Pancreas (tissue), 10 donors: Measurements from ENCODE around the gene PPY. TPM values are rescaled to one million over a fixed set of nuclear protein-coding genes. Genes with fewer than 3 reads are reported as not detected.
"Not testable (repeated sequence)": the region's sequence is repeated elsewhere in the genome, so short reads cannot be mapped to it uniquely, and the experiment has no call there.

ENCODE experiments used
- ATAC-seq, 4 donors: fragments of 200-7000 bp; cut with Tn5 transposase; one replicate each; pipeline versions ENCODE4 v1.8.0 to v1.9.1; 2020; ENCODE audit warnings: mild to moderate bottlenecking in 4 of 4, moderate library complexity in 4 of 4
- DNase-seq, 6 donors: peaks; one replicate each; pipeline ENCODE4 v3.0.0-alpha.2; 2020
- FAIRE-seq: peaks from 2 replicates; lab custom pipeline; 2012; peaks lifted over from hg19 to GRCh38; lab: Jason Lieb, UNC
- H3K27ac ChIP-seq, 4 donors: fragments of 200-600 bp; sonication (generic); 1 replicate in 3 of 4; 2 replicates in 1 of 4; pipeline versions ENCODE4 v1.5.0 to v1.8.0; 2020
- H3K27me3 ChIP-seq, 4 donors: fragments of 200-600 bp; one replicate each; pipeline ENCODE4 v1.8.0; 2021
- H3K36me3 ChIP-seq, 3 donors: fragments of 200-600 bp; sonication (generic) in 1 of 3; one replicate each; pipeline versions ENCODE4 v1.5.0 to v1.8.0; 2020 to 2021
- H3K4me1 ChIP-seq, 3 donors: fragments of 200-600 bp; one replicate each; pipeline ENCODE4 v1.8.0; 2021
- H3K4me3 ChIP-seq, 4 donors: fragments of 200-600 bp; sonication (generic) in 2 of 4; one replicate each; pipeline versions ENCODE4 v1.5.0 to v1.8.0; 2020 to 2021
- H3K9me3 ChIP-seq, 4 donors: fragments of 200-600 bp; one replicate each; pipeline ENCODE4 v1.8.0; 2021
- WGBS, 2 donors: extraction: QIAGEN DNeasy Blood & Tissue Kit; methylation state at CpG; one replicate each; pipeline ENCODE4 v1.1.7; 2013; 5-methylcytosine and 5-hydroxymethylcytosine counted together
- intact Hi-C, 3 donors: fragments of 100-400 bp; cut with DNase I; formaldehyde crosslinking; loops; one replicate each; pipeline versions ENCODE4 v1.11.1 to v1.14.2; 2022
- polyA plus RNA-seq, 2 donors: library from polyadenylated mRNA; stranded (reverse); fragments of 200-250 nt; gene quantifications; one replicate each; pipeline ENCODE4 v1.2.3, GENCODE V29; 2013
- total RNA-seq, 6 donors: library from RNA; stranded (reverse); fragmentation: NEBNext Ultra II Directional in 4 of 6; extraction: Animal tissue kit (Norgen Biotek cat#: 25700) in 4 of 6; gene quantifications; one replicate each; pipeline versions ENCODE4 v1.2.1 to v1.2.4, GENCODE V29; 2021 to 2023
- TF ChIP-seq, protein P1 (sequence below), 4 donors: fragments of 200-600 bp; sonication (generic) in 3 of 4; IDR thresholded peaks; one replicate each; pipeline versions ENCODE4 v1.5.0 to v1.8.0; 2021; ENCODE audit warnings: antibody characterized with exemption in 4 of 4
- donor health status: healthy with polysubstance abuse.
- donor health status: DM: no; HTN: no; CAD: no; lungs with moderate emphysema.
- donor health status: DM: no; HTN: no; CAD: no.
- donor health status: control.
- donor health status: control.
- donor health status: Bipolar disorder and iron deficiency.
- donor health status: DM: yes; HTN: yes; CAD: no.
- donor health status: DM: no; HTN: no; CAD: no.
- donor health status: DM: no; HTN: no; CAD: no.
- donor health status: DM: yes; HTN: yes; CAD: no.

The PPY gene
- total and polyA plus RNA-seq, 8 donors, result 7.2 to 392 (median 35.7) TPM

DNA sequence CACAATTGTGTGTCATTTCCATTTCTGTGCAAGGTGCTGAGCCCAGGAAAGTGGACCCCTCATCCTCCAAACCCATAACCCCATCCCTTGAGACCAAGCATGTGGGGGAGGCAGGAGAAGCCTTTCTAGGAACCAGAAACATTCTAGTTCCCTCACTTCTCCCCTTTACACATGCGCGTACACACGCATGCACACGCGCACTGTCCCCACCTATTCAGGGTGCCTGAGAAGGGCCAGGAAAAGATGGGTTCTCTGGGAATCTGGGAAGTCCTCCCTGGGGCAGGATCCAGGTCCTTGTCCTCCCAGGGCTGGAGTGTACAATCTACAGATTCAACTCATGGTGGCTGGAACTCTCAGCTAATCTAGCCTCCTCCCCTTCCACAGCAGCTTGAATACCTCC is 2.4 kb downstream of the PPY start:
- intact Hi-C loops, result loop anchor here in 2 of 3 donors (5.0 to 10.0 kb wide), 3 partner anchors 52 to 225 kb away; no protein-coding TSS in a partner anchor
- ATAC-seq (no peak), FAIRE-seq (no peak)

DNA sequence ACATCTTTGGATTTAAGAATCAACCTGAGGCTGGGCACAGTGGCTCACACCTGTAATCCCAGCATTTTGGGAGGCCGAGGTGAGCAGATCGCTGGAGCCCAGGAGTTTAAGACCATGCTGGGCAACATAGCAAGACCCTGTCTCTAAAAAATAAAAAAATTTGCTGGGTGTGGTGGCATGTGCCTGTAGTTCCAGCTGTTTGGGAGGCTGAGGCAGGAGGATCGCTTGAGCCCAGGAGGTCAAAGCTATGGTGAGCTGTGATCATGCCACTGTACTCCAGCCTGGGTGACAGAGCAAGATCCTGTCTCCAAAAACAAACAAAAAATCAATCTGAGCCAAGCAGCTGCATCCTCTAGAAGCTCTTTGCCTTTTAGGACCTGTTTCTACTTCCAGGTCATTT is 2.8 kb downstream of the PPY start:
- DNase-seq, H3K36me3 ChIP-seq, ATAC-seq, H3K4me3 ChIP-seq, H3K9me3 ChIP-seq, H3K27me3 ChIP-seq, FAIRE-seq, H3K27ac ChIP-seq, intact Hi-C loops, H3K4me1 ChIP-seq: not testable (repeated sequence)
- WGBS, 2 donors, result 94% methylated on average over 3 of the region's 3 CpGs

More for the DNA sequence above, 2.4 kb downstream of the PPY start:
- no peak overlapping the region for H3K27ac ChIP-seq
- no peaks in the 10 kb centered on the region for H3K9me3 ChIP-seq
- DNase-seq, result no peak
- no peaks in the 10 kb centered on the region for H3K4me1 ChIP-seq
- H3K27me3 ChIP-seq, result no peaks in the 10 kb centered on the region
- 89 to 95% methylated on average over 5 of the region's 5 CpGs for WGBS, 2 donors
- TF ChIP-seq, protein P1, sequence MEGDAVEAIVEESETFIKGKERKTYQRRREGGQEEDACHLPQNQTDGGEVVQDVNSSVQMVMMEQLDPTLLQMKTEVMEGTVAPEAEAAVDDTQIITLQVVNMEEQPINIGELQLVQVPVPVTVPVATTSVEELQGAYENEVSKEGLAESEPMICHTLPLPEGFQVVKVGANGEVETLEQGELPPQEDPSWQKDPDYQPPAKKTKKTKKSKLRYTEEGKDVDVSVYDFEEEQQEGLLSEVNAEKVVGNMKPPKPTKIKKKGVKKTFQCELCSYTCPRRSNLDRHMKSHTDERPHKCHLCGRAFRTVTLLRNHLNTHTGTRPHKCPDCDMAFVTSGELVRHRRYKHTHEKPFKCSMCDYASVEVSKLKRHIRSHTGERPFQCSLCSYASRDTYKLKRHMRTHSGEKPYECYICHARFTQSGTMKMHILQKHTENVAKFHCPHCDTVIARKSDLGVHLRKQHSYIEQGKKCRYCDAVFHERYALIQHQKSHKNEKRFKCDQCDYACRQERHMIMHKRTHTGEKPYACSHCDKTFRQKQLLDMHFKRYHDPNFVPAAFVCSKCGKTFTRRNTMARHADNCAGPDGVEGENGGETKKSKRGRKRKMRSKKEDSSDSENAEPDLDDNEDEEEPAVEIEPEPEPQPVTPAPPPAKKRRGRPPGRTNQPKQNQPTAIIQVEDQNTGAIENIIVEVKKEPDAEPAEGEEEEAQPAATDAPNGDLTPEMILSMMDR (IDR thresholded peaks at IDR 0.05), result no peak
- no peak overlapping the region for H3K4me3 ChIP-seq
- H3K36me3 ChIP-seq, result no peaks in the 10 kb centered on the region

DNA sequence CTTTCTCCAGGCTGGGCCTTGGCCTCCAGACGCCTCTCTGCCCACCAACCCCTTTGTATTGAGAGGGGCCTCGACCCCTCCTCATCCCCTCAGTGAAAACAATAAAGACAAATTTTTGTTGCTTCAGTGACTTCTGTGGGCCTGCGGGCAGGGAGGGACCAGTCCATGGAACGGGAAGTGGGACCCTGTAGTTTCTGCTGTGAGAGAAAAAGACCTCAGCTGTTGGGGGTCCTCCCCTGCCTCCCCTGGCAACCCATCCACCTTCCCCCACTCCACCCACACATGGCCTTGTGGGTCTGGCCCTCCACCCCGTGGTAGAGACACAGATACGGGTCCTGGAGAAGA is 3.5 kb downstream of the PPY start:
- DNase-seq (no peak), ATAC-seq (no peak), FAIRE-seq (no peak)
- WGBS, 2 donors, result 64 to 80% methylated on average over 6 of the region's 6 CpGs
- Histone ChIP-seq H3K27me3 (no peaks in the 10 kb centered on the region), H3K36me3 (no peaks in the 10 kb centered on the region), H3K4me3 (no peak overlapping the region), H3K9me3 (no peaks in the 10 kb centered on the region), H3K27ac (no peak overlapping the region), H3K4me1 (no peaks in the 10 kb centered on the region)
- TF ChIP-seq, protein P1 (IDR thresholded peaks at IDR 0.05), result no peak
- intact Hi-C loops, result no loop called here

DNA sequence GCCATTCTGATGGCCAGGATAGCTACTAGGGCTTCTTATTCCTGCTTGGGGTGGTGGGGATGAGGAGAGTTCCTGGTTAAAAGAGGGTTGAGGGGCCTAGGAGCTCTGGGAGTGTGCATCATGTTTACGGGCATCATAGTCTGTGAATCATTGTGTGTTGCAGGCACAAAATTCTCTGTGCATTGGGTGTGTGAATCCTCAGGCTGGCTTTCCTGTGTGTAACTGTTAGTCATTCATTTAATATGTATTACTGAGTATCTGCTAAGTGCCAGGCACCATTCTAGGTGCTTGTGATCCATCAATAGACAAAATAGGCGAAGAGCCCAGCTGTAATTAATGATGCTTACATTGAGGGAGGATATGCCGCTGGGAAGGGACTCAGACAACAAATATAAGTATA is 5.8 kb downstream of the PPY start:
- no peak for DNase-seq
- H3K4me3 ChIP-seq, result no peak overlapping the region
- TF ChIP-seq, protein P1 (IDR thresholded peaks at IDR 0.05), result no peak
- H3K9me3 ChIP-seq, result no peaks in the 10 kb centered on the region
- no peaks in the 10 kb centered on the region for H3K27me3 ChIP-seq
- FAIRE-seq, result no peak
- intact Hi-C loops, result no loop called here
- H3K4me1 ChIP-seq, result no peaks in the 10 kb centered on the region
- no peak overlapping the region for H3K27ac ChIP-seq
- WGBS, 2 donors, result 77 to 97% methylated on average over 3 of the region's 3 CpGs
- no peak for ATAC-seq
- H3K36me3 ChIP-seq, result no peaks in the 10 kb centered on the region

DNA sequence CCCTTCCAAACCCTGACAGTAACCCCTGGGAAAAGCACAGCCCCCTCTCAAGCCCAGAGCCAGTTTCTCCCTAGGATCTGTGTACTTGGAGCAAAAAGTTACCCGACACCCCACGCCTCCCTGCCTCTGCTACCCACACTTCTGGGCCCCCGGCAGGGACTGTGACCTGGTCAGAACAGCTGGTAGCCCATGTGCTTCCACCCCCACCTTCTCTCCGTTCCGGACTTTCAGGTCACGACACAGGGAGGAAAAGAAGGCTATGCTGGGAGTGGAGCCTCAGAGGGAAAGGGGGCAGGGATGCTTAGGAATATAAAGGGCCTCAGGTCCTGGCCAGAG is 6.4 kb downstream of the PPY start:
- no peak for ATAC-seq
- TF ChIP-seq, protein P1 (IDR thresholded peaks at IDR 0.05), result no peak
- WGBS, 2 donors, result 89 to 91% methylated on average over 6 of the region's 6 CpGs
- no peaks in the 10 kb centered on the region for H3K27me3 ChIP-seq
- H3K36me3 ChIP-seq, result no peaks in the 10 kb centered on the region
- no peak for DNase-seq
- intact Hi-C loops, result no loop called here
- peaks cover 0 to 2% (median 0%) of the 10 kb centered on the region in 3 donors for H3K4me1 ChIP-seq
- no peak for FAIRE-seq
- no peaks in the 10 kb centered on the region for H3K9me3 ChIP-seq
- no peak overlapping the region for H3K27ac ChIP-seq
- no peak overlapping the region for H3K4me3 ChIP-seq
